Stimulated activated CD4-positive, alpha-beta T cell treated with anti-CD3 and anti-CD28 coated beads, Interleukin-2, amount 100 ng/mL, for 48 hours (primary cell): ENCODE results near the gene DDX52.
"Not testable (repeated sequence)": the region's sequence is repeated elsewhere in the genome, so short reads cannot be mapped to it uniquely, and the experiment has no call there.

Source experiments
- DNase-seq, 2 donors: peaks; one replicate each; pipeline ENCODE4 v3.0.0-alpha.2; 2020

The DDX52 gene

DNA sequence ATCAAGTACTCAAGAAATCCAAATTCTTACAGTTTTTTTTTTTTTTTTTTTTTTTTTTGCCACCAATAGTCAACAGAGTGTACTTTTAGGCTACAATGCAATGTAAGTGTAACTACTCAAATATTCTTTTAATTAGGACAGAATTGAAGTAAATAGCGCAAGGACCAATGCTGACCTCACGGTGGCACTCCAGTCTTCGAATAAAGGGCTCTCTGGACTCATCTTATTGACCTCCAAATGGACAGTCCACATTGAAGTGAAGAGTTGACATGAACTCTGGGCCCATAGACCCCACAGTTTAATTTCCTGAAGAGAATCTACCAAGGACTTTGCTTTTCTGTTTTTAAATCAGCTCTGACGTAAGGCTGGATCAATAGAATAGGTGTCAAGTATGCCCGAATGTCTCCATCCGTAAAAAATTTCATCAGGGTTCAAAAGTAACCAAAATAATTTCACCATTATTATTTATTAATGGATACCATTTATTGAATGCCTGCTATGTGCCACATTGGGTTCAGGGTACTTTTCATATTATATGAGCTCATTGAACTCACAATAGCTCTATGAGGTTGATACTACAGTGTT, 7.3 kb upstream of the DDX52 start:
- no peak for DNase-seq

DNA sequence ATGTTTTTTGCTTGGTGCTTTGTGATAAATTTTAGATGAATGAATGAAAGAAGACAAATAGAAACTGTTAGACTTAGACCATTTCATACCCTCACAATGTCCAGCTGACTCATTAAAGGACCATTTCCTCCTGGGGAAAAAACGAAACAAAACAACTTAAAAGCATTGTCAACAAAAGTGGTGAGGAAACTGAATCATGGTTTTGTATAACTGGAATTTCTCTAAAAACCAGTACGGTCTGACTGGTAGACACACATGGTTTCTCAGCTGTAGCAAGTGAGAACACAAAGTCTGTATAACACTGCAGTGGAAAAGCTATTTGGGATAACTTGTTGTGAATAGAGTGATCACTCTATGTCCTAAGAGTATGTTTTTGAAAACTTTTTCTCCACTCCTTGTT, 5.3 kb upstream of the DDX52 start:
- DNase-seq = no peak

DNA sequence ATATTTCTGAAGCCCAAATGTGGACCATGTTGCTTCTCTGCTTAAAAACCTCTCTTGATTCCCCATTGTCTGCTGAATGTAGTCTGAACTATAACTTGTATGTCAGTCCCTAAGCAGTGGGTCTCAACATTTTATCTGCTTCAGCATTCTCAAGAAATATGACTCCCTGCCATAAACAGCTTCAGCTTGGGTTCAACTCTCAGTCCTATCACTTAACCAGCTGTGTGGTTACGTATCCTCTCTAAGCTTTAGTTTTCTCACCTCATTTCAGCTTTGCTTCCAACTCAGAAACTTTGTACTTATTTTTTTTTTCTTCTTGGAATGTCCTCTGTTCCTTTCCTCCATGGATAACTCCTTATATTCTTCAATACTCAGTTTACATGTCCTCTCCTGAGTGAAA, 4.6 kb upstream of the DDX52 start:
- no peak for DNase-seq

DNA sequence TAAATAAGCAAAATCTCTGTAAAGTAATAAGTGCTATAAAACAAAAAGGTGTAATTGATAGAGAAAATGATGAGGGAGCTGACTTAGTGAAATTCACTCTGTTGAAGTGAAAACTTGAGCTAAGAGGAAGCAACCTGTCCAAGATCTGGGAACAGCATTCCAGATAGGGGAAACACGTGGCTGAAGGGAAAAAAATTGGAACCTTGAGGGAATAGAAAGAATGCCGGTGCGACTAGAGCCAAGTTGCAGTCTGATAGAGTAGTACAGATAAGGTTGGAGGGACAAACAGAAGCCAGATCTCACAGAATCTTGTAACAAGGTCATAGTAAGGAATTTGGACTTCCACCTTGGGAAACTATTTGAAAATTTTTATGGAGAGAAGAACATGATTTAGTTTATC, 623 bp upstream of the DDX52 start:
- DNase-seq = no peak

DNA sequence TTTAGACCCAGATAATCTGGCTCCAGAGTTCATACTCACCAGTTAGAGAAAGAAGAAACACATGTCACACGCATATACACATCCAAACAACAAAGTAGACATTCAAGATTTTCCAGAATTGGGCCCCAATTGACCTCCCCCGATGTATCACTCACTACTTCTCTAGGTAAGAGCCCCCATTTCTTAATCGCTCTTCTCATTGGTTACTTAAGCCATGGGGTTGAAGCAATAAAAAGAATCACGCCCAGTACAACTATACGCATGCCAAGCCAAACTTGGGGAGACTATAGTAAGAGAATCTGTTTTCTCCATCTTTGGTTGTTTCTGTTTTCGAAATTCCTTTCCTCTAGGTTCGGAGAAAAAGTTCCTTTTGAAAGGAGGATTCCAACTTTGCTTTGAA, 565 bp downstream of the DDX52 start:
- DNase-seq = no peak

DNA sequence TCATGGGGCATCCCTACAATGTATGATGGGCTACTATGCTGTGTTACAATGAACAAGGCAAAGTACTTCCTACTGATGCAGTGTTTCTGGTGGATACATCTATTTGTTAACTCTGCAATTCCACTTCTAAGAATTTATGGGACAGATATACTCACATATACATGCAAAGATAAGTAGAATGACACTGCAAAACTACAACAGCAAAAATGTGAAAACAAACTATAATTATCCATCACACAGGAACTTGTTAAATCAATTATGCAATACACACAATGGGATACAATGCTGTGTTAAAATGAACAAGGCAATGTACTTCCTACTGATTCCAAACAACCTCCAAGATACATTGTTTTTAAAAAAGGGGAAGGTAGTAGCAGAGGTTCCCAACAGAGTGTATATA, 3.2 kb downstream of the DDX52 start:
- no peak for DNase-seq

DNA sequence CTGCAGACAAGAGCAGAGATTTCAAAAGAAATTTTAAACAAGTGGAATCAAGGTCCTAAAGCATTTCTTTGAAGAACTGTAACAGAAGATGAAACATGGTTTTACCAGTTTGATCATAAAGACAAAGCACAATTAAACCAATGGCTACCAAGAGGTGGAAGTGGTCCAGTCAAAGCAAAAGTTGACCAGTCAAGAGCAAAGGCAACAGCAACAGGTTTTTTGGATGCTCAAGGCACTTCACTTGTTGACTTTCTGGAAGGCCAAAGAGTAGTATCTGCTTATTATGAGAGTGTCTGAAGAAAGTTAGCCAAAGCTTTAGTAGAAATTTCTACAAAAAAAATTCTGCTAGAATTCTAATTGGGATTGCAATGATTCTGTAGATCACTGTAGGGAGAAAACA, 5.3 kb downstream of the DDX52 start:
- DNase-seq = no peak

DNA sequence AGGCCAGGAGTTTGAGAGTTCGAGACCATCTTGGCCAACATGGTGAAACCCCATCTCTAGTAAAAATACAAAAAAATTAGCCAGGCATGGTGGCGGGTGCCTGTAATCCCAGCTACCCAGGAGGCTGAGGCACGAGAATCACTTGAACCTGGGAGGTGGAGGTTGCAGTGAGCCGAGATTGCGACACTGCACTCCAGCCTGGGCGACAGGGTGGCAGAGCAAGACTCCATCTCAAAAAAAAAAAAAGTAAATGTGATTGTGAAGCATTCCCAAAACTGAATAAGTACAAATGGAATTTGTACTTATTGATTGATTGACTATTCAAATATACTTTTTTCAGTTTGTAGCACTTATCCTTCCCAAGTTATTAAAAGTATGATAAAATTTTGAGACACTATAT, 26.8 kb downstream of the DDX52 start:
- DNase-seq = not testable (repeated sequence)

DNA sequence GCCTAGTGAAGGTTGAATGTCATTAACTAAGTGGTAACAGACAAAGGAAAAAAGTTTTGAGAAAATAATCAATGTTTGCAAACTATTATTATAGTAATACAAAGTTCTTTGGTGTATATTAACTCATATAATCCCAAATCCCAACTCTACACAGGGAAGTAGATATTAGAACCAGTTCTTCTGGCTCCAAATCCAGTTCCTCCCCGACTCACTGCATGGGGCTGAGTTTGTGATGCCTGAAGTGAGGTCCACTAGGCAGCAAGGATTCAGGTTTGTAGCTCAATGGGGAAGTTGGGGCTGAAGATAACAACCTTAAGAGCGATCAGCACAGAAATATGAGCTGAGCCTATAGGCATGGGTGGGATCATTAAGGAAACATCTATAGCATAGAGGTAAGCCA, 28.4 kb downstream of the DDX52 start:
- no peak for DNase-seq

DNA sequence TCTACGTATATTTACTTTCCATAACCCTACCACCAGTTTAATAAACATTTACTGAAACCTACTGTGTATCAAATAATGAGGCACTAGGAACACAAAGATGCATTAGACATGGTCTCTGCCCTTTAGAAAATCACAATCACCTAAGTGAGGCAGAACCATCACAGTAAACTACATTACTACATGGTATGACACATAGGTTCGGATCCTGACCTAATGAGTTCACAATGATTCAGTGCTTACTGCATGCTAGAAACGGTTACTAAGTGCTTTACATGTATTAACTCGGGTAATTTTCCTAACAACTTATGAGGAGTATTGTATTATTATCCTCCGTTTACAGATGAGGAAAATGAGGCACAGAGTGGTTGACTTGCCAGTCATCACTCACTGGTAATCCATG, 28.9 kb downstream of the DDX52 start:
- DNase-seq = no peak

DNA sequence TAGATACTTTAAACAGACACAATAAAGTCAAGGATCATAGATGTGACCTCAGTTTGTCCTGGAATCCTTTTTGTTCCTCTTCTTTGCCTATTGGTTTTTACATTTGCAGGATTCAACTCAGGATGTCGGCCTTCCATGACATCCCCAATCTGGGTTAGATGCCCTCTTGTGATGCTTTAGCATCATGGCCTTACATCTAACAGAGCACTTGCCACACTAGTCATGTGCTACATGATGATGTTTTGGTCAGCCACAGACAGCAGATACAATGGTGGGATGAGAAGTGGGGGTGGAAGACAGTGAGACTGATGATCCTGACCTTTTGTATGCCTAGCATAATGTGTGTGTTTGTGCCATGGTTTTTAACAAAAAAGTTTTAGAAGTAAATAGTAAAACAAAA, 32.3 kb downstream of the DDX52 start:
- DNase-seq = no peak

DNA sequence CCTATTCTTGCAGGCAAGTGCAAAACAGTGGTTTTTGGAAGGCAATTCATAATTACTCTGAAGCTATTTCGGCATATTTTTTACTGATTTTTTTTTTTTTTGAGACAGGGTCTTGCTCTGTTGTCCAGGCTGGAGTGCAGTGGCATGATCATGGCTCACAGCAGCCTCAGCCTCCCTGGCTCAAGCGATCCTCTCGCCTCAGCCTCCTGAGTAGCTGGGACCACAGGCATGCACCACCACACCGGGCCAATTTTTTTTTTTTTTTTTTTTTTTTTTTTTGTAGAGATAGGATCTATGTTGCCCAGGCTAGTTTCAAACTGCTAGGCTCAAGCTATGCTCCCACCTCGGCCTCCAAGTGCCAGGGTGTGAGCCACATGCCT, 33.2 kb downstream of the DDX52 start:
- not testable (repeated sequence) for DNase-seq

DNA sequence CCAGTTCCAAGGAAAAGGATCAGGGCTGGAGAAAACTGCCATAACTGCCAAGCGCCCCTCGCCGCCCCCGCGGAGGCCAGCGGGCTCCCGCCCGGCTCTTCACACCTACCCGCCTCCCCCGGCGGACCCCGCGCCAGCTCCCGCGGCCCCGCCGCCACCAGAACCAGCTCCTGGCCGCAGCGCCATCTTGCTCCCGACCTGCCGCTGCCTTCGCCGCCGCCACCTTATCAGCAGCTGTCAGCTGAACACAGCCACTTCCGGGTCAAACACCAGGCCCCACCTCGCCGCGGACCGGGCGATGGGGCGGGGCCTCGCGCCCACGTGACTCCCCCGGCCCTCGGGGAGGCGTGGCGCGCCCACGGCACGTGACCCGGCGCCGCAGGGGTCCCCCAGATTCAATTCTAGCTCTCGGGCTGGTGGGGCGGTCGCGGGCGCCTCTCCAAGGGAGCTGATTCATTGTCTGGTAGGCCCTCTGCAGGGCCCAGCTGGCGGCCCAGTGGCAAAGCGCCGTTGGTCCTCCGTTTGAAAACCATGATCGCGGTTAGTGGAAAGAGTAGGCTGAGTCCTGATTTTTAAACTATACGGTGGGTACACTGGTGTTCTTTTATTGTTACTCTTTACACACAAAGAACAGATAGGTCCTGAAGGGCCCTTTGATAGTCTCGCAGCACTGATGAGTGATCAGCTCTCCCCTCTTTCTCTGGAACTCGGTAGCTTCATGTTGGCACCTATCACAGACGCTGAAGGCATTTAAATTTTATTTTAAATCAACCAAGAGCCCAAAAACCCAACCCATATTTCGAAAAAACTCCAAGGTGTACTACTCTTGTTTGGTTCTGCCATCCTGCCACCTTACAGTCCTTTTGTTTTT, 33.8 kb downstream of the DDX52 start, which contains the start of gene SYNRG:
Gene SYNRG (minus strand): TSS at position 249 of the 871 bp plus-strand sequence. CDS start 63 bp downstream, at position 186.
- DNase-seq = peak; percentile 87 to 89

DNA sequence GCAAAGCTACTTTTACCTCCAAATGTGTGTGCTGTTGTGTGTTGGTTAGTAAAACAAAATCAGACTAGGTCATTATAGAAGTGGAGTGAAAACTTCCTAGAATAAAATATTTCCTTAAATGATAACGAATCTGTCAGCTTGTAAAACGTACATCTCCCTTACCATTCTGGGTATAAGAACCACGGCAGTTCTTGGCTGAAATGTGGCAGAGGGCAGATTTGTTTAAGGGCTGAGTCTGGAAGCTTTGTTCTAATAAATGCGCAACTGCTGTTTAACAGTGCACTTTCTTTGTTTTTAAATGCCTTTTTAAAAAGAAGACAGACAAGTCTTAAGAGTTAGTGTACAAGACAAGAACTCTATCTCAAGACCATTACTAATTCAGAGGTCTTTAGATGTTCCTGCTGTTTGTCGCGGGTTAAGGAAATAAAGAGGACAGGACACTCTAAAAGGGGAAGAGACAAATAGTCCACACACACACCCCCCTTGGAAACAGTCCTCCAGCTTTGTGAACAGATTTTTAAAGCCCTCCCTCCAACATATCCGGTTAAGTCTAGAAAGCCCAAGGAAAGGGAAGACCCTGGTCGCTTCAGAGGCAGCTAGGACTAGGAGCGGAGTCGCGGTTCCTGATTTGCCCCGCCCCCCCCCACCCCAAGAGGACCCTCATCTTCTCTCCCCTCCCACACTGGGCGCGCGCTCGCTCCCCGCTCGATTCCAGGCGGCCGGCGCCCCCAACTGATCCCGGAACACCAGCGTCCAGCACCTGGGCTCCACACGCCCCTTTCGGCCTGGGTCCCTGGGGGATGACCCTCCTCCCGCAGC, 34.7 kb downstream of the DDX52 start:
- DNase-seq = no peak

DNA sequence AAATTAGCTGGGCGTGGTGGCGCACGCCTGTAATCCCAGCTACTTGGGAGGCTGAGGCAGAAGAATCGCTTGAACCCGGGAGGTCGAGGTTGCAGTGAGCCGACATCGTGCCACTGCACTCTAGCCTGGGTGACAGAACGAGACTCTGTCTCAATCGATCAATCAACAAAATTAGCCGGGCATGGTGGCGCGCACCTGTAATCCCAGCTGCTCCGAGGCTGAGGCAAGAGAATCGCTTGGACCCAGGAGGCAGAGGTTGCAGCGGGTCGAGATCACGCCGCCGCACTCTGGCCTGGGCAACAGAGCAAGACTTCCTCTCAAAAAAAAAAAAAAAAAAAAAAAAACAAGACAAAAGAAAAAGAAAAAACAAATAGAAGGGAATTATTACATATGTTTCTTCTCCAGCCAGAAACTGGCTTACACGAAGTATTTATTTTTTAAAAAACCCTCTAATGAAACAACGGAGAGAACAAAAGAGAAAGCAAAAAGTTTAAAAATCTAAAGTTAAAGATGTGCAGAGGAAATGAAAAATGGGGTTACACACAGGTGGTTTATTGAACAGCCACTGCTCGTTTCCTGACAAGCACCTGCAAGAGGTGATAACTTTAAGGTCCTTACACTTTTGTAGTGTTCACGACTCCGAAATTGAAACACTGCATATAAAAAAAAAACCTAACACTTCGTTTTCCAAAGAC, 35.5 kb downstream of the DDX52 start:
- DNase-seq = no peak

DNA sequence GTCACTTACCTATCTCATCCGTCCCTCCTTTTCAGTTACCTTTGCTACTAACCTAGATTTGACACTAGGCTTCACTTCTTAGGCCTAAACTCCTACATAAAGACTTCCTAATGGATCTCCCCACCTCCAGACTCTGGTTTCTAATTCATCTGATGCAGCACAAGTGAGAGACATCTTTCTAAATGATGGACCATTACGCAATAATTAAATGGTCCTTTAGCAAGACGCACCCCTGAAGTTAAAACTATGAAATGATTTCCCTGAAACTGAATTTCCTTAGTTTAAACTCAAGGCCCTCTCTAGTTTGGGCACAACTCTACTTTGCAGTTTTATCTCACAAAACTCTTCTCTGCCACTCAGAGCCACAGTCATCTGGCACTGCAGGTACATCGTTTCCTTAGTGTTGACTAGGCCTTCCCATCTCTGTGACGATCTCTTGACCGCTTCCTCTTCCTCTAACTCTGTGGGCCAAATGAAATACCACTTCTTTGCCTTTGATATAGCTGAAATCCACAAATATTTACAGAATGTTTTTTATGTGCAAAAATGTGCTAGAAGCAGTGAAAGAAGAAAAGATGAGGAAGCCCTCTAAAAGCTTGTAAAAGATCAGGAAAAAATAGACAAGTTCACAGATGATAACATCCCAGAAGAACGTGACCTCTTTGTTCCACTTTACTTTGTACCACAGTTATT, 37.3 kb downstream of the DDX52 start:
- DNase-seq = no peak

DNA sequence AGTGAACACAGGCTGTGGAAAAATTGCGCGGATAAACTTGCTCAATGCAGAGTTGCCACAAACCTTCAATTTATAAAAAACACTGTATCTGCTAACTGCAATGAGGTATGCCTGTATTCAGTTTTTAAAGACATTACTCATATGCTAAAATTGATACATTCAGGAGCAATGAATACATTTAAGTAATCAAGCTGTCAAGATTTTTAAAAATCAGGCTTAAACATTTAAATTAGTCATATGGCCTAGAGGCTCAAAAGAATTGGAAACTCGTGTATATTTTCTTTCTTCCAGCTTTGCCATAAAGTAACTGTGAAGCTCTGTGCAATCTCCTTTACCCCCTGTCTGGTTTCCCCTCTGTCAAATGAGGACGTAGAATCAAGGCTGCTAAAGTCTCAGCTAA, 38.2 kb downstream of the DDX52 start:
- DNase-seq = no peak

DNA sequence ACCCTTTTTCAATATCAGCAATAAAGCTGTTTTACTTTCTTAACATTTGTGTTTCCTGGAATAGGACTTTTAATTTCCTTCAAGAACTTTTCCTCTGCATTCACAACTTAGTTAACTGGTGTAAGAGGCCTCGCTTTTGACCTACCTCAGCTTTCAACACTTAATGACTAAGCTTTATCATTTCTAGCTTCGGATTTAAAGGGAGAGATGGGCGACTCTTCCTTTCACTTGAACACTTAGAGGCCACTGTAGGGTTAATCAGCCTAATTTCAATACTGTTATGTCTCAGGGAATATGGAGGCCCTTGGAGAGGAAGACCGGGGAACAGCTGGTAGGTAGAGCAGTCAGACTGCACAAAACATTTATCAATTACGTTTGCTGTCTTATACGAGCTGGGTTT, 38.7 kb downstream of the DDX52 start:
- no peak for DNase-seq

DNA sequence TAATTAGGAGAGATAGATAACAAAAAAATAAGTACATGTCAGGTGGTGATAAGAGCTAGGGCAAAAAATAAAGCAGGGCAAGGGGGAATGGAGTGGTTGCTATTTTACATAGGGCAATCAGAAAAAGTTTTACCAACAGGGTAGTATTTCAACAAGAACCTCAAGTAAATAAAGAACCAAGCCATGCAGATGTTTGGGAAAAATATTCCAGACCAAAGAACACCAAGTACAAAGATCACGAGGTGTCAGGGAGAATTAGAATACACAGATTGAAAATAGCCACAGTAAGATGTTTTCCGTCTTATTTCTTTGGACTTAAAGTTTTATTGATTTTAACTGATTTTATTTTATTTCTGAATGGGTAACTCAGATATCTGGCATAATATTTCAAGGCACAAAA, 45.1 kb downstream of the DDX52 start:
- no peak for DNase-seq

DNA sequence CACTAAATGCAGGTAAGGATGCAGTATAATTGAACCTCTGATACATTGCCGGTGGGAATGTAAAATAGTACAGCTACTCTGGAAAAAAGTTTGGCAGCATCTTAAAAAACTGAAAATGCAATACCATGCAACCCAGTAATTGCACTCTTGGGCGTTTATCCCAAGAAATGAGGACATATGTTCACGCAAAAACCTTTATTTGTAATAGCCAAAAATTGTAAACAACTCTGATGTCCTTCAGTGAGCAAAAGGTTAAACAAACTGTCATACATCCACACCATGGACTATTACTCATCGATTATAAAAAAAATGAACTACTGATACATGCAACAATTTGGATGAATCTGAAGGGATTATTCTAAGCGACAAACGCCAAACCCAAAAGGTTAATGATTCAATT, 51.0 kb downstream of the DDX52 start:
- no peak for DNase-seq

DNA sequence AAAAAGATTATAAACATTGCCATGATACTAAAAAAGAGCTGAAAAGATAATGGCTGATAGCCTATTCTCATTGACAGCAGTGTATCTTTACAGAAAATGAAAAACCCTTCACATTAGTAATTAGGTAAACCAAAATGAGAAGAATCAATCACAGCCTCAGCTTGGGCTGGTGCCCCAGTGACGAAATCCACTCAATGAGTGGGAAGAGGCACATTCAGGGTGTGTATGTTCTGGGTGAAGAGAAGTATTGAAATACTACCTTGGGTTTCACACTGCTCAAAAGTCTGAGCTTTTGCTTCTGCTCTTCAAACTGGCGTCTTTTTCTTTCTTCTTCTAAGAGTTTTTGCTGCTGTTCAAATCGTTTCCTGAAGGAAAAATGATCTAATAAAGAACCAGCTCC, 58.2 kb downstream of the DDX52 start:
- DNase-seq = no peak

DNA sequence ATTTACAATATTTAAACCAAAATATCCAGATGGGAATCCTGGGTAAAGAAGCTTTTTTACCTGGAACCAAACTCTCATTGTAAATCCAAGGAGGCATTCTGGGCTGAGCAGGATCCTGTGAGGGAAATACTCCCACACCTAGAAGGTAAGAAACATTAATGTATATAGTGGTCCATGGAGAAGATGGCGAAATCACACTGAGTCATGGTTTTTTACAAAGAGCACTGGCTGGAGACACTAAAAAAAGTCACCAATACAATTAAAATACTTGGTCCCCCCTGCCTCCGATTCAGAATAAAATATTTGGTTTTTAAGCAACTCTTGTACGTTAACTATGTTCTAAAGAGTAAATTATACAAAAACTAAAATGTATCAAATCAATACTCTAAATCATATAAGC, 67.0 kb downstream of the DDX52 start:
- no peak for DNase-seq

DNA sequence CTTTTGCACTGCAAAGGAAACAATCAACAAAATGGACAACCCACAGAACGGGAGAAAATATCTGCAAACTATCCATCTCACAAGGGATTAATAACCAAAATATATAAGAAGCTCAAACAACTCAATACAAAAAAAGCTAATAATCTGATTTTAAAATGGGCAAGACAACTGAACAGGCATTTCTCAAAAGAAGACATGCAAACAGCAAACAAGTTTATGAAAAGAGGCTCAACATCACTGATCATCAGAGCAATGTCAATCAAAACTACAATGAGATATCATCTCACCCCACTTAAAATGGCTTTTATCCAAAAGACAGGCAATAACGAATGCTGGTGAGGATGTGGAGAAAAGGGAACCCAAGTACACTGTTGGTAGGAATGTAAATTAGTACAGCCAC, 68.8 kb downstream of the DDX52 start:
- DNase-seq = no peak
